ENCODE measurements around the gene CYP1A2. TPM values are rescaled to one million over a fixed set of nuclear protein-coding genes. Genes with fewer than 3 reads are reported as not detected.
A peak's percentile ranks its signal among the peaks of the same experiment; 100 is the strongest.

The CYP1A2 gene
- total and polyA plus RNA-seq, 2 donors (not counting 1 experiment from before 2014, with no cell fraction given), result not detected

DNA sequence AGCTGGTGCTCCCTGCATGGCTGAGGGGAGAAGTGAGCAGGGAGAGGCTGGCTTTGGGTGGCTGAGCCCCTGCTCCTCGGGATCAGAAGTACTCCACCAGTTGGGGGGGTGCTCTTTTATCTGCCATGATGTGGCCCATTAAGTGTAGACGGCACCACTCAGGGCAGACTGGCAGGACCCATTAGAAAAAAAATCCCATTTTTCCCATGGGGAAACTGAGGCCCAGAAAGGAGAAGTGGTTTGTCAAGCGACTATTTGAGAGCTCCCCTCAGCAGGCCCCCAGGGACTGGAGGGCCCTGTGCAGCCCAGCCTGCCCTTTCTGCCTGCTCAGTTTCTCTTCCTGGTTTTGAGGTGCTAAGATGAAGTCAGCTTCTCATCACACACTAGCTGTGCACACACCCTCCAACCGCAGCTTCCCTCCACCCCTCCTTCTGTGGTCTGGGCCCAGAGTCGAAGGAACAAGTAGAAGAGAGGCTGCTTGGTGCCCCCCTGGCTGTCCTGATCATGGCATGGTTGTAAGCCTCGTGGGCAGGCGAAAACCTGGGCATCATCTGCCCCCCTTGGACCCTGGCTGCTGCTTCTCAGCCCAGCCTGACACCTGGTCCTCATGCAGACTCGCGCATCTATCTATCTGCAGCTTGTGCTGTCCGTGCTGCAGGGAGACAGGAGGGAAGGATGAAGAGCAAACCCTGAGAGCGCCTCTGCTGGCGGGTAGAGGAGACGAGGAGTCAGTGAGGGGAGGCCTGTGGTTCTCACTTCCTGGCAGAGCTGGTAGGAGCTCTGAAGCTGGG, 38.8 kb downstream of the CYP1A2 start:
- peak; percentile 57 for ATAC-seq (ENCODE audit: low read depth)
- TF ChIP-seq EZH2 (IDR thresholded peaks at IDR 0.05; ENCODE audit: borderline replicate concordance, insufficient read depth, low read depth, low read length, poor library complexity, severe bottlenecking) (no peak), CTCF (IDR thresholded peaks at IDR 0.05) (peak; percentile 75)
- WGBS (ENCODE audit: insufficient coverage), result 0% methylated on average over 12 of the region's 13 CpGs
- Mint-ChIP-seq H3K4me3 (peak overlapping the region; percentile 93), H3K27me3 (no peaks in the 10 kb centered on the region), H3K4me1 (peaks cover 94% of the 10 kb centered on the region), H3K27ac (peak overlapping the region; percentile 99), H3K9me3 (ENCODE audit: insufficient read depth) (no peaks in the 10 kb centered on the region)
- intact Hi-C loops (cut with micrococcal nuclease), result loop anchor here (1.0 to 10.0 kb wide), 9 partner anchors 10 to 665 kb away; partner anchors contain the start of genes ARID3B, CLK3, SEMA7A and SIN3A
- POLR2A ChIA-PET, result interaction anchor here (1.0 to 15.8 kb wide), 7 partner anchors 10 to 413 kb away, joined by 3 to 572 read pairs (median 8); partner anchors contain the start of genes ARID3B, CLK3 and CSK
- Histone ChIP-seq H4K20me1 (ENCODE audit: control insufficient read depth, insufficient read depth, low read length, poor library complexity, severe bottlenecking) (peaks cover 32% of the 10 kb centered on the region), H3K4me3 (ENCODE audit: control extremely low read depth in 1 of 5, extremely low read depth in 1 of 5, insufficient read depth in 1 of 5, low read depth in 2 of 5, low read length in 4 of 5) (peak overlapping the region; percentile 67 to 99 (median 86)), H3K4me2 (replicated peaks; ENCODE audit: low read depth, low read length, poor library complexity, severe bottlenecking) (peak overlapping the region; percentile 91), H3K27ac (ENCODE audit: low read length in 2 of 2) (peak overlapping the region; percentile 90 to 93), H3K36me3 (replicated peaks in 1 of 2; ENCODE audit: control extremely low read depth in 1 of 2, control insufficient read depth in 1 of 2, extremely low read depth in 1 of 2, insufficient read depth in 2 of 2, low read length in 1 of 2) (peaks cover 0 to 25% of the 10 kb centered on the region in 2 experiments), H3K9me3 (ENCODE audit: control extremely low read depth in 1 of 3, control insufficient read depth in 2 of 3, insufficient read depth in 1 of 3, low read length in 2 of 3) (no peaks in the 10 kb centered on the region), H3K79me2 (ENCODE audit: control insufficient read depth, insufficient read depth, low read length) (peaks cover 82% of the 10 kb centered on the region), H3K4me1 (ENCODE audit: control insufficient read depth in 2 of 2, insufficient read depth in 2 of 2, low read length in 2 of 2) (peaks cover 61 to 91% of the 10 kb centered on the region in 2 donors), H3K9ac (ENCODE audit: low read length) (peak overlapping the region; percentile 68), H2AFZ (ENCODE audit: insufficient read depth, low read depth, low read length, poor library complexity, severe bottlenecking) (no peak overlapping the region), H3K27me3 (replicated peaks in 1 of 4; ENCODE audit: control extremely low read depth in 1 of 4, control insufficient read depth in 3 of 4, insufficient read depth in 4 of 4, low read length in 3 of 4) (no peaks in the 10 kb centered on the region)
- CTCF ChIA-PET, result interaction anchor here (0.5 to 37.1 kb wide), 15 partner anchors 7 to 664 kb away, joined by 3 to 2548 read pairs (median 6); partner anchors contain the start of genes CSK, LMAN1L, SIN3A and ULK3
- DNase-seq, result peak; percentile 98
